GM10266 (cell line): ENCODE measurements around the gene GPR161.

Experiments used
- DNase-seq: peaks from one replicate; pipeline ENCODE4 v3.0.0; 2012; ENCODE audit errors: extremely low spot score
- TF ChIP-seq, protein P1 (sequence below): IDR thresholded peaks from 2 replicates; pipeline ENCODE4 v1.5.1; 2012; ENCODE audit warnings: mild to moderate bottlenecking, low read depth; ENCODE audit not compliant: control insufficient read depth, insufficient read depth; ENCODE audit errors: missing control alignments

The GPR161 gene

DNA sequence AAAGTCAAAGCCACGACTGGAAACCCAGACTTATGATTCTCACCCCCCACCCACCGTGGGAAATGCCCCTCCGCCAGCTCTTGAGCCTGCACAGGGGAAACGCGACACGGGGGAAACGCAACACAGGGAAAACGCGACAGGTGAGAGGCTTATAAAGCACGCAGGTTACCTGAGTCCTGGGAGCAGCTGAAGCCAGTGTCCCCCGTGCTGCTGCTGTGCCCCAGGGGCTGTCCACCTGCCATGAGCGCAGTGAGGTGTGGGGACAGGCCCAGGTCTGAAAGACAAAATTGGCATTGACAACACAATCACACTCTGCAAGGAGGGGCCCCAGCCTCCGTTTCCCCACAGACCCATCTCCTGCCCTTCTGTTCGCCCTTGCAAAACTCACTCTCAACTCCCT is 46.3 kb downstream of the GPR161 start:
- no peak for DNase-seq
- TF ChIP-seq, protein P1, sequence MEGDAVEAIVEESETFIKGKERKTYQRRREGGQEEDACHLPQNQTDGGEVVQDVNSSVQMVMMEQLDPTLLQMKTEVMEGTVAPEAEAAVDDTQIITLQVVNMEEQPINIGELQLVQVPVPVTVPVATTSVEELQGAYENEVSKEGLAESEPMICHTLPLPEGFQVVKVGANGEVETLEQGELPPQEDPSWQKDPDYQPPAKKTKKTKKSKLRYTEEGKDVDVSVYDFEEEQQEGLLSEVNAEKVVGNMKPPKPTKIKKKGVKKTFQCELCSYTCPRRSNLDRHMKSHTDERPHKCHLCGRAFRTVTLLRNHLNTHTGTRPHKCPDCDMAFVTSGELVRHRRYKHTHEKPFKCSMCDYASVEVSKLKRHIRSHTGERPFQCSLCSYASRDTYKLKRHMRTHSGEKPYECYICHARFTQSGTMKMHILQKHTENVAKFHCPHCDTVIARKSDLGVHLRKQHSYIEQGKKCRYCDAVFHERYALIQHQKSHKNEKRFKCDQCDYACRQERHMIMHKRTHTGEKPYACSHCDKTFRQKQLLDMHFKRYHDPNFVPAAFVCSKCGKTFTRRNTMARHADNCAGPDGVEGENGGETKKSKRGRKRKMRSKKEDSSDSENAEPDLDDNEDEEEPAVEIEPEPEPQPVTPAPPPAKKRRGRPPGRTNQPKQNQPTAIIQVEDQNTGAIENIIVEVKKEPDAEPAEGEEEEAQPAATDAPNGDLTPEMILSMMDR, result no peak

DNA sequence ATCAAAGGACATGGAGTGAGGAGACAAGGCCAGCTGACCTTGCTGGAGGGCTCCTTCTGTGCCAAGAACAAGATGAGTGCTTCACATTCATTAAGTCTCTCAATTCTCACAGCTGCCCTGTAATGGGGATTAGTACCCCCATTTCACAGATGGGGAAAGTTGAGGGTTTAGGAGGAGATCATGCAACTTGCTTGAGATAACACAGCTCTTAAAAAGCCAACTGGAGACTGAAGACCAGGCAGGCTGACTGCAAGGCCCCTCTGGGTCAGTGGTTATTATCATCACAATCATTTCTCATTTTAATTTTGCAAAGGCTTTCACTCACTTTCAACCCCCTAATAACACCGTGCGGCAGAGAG is 46.8 kb downstream of the GPR161 start:
- TF ChIP-seq, protein P1, result no peak
- DNase-seq, result no peak

DNA sequence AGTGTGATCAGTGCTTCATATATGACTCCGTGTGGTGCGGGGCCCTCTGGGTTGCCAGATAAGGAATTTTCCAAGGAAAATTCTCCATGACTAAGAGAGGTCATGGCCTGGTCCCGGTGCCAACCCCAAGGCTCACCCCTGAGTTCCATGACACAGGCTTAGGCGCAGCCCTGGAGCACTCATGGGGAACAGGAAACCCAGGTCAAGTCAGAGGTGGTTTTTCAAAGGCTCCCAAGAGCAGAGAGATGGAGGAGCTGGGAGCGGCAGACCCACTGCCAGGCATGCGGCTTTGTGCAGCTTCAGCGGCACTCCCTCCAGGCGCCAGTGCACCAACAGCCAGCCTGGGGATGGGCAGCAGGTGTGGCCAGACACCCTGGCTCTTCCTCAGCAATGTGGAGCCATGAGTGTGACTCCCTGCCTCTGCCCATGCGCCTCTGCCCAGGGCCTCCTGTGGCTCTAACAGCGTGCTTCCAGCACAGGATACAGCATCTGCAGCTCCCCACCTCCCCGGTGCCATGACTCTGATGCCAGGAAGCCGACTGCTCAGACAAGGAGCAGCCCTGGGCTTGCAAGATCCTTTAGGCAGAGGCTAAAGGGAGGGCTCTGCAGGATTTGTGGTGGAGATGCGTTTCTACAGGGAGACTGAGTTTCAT is 47.3 kb downstream of the GPR161 start:
- TF ChIP-seq, protein P1, result no peak
- DNase-seq, result no peak

DNA sequence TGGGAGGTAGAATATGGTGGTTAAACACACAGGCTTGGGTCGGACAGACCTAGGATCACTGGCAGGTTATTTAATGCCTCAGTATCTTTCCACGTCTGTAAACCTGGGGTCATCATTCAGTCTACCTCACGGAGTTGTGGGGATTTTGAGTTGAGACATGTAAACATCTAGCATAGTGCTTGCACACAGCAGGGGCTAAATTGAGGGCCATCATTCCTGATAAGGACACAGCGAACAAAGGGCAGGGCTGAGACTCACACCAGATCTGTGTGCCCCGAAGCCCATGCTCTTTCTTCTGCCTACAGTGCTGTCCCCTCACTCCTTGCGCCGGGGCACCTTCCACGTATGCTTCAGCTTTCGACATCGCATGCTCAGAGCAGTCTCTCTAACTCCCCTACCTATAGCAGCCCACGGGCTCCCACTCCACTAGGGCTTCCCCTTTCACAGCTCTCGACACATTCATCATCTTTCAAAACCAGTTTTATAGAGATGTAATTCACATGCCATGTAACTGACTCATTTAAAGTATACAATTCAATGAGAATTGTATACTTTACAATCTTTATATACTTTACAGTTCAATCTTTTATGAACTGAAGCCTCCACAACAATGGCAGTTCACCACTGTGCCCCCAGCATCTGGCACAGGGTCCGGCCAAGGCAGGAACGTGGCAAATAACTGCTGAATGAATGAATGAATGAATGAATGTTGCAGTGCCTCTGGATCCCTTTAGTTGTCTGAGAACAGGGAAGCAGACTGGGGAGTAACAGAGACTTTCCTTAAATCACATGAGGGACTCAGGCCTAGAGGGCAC is 48.0 kb downstream of the GPR161 start:
- TF ChIP-seq, protein P1, result no peak

DNA sequence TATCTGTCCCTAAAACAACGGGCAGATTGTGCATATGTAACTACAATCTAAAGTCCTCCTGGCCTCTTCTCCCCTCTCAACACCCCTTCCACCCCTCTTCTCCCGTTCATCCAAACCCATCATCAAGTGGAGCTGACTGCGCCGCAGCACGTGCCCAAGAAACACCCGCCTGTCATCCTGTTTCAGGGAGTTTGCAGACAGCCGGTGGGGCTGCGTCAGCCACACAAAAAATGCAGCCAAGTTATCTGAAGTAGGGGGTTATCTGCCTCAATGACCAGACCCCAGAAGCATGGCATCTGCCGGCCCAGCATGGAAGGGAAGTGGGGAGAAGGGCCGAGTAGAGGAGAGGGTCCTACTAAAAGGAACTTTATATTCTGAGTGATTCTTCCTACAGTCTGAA is 49.0 kb downstream of the GPR161 start:
- TF ChIP-seq, protein P1, result no peak
- DNase-seq, result no peak

More for the DNA sequence above, 48.0 kb downstream of the GPR161 start:
- DNase-seq, result no peak

DNA sequence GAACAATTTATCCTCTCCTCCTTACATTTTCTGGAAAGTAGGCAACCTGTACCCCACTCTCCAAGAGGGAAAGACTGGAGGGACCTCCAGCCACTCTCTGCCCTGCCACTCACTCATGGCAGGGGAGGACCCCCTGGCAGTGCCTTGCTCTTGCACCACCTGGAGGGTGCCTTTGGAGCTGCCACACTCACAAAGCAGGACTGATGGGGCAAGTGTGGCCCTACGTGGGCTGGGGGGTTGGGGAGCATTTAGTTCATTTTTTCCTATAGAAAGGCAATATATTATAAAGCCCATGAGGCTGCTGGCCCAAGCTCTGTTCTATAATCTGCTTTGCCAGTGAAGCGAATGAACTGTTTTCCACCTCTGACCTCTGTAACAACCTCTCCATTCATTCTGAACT is 50.3 kb downstream of the GPR161 start:
- no peak for DNase-seq
- TF ChIP-seq, protein P1, result no peak

DNA sequence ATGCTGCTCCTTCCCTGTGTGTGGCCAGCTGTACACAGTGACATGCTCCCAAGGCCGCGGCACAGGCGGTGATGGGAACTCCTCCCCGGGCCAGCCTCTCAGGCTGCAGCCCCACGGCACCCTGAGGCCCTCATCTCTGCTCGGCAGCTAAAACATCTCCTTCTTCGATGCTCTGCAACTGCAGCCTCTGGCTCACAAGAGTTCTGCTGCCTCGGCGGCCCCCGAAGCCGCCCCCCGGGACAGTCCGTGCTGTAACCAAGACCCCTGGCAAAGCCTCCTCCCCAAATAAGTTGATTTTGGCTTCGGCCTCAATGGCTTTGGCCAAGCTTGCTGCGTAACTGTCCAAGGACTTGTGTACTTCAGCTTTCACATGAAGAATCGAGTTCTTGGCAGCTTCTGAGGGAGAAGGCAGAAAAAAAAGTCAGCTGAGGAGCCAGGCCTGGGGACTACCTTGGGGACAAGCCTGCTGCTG is 51.3 kb downstream of the GPR161 start:
- TF ChIP-seq, protein P1, result no peak

More for the DNA sequence above, 51.3 kb downstream of the GPR161 start:
- DNase-seq, result no peak
